ENCODE results near the gene ZNF205.
"Not testable (repeated sequence)": the region's sequence is repeated elsewhere in the genome, so short reads cannot be mapped to it uniquely, and the experiment has no call there.

ZNF205 gene

DNA sequence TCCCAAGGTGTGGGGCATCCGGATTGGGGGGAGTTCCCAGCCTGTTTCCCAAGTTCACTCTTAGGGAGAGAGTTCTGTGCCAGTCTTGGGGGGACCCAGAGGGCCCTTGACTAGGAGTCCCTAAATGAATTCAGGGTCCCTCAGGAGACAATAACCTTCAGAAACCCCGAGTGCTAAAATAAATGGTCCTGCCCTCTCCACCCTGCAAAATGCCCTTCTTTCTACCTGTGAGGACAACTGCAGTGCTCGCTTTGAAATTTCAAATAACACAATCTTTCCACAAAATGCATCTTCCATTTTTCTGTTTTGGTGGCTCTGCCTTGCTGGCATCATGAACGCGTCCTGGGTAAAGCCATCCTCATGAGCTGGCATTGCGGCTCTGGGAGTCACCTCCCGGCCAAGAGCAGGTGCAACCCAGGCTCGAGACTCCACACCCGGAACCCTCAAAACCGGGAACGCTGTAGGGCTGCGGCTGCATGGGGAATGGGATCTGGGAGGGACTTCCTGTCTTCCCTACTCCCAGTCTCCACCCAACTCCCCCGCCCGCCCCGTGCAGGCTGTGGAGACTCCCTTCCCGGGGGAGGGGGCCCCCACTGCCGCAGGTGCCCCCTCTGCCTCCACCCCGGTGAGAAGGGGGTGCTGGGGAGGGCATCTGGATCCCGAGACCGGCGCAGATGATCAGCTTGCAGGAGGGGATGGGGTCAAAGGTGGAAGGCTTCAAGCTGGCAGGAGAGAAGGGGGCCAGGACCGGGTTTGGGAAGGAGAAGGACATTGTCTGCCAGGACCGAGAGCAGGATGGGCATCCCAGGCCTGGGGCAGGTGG is at the start of gene ZNF205:
ZNF205 (plus strand) TSS at position 529 of the 823 bp plus-strand sequence. CDS start 845 bp downstream, outside the sequence.
- in situ Hi-C loops (cut with MboI; ENCODE audit: low sequenced_read_pairs), result no loop called here

DNA sequence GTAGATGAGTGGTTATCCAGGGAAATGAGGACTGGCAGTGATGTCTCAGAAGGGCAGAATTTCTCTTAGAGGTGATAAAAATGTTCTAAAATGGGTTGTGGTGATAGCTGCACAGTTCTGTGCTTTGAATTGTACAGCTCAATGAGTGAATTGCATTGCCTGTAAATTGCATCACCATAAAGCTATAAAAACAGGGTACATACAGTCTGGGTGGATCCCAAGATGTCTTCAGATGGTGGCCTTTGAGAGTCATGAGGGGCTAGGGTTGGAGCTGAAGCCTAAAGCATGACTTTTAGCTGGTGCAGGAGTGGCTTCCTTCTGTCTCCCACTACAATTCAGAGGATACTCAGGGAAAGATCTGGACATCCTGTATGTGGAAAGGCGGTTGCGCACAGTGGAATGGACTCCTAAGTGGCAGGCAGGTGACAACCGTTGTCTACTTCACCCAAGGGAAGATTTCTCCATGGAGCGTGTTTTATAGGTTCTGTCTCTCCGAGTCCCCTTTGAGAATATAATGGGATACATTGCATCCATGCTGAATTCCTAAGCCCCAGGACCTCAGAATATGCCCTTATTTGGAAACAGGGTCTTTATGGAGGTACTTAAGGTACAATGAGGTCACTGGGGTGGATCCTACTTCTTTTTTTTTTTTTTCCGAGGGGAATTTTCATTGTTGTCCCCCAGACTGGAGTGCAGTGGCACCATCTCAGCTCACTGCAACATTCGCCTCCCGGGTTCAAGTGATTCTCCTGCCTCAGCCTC is 48.6 kb upstream of the ZNF205 start:
- in situ Hi-C loops (cut with MboI; ENCODE audit: low sequenced_read_pairs), result no loop called here

- in situ Hi-C loops (cut with MboI; ENCODE audit: low sequenced_read_pairs), result no loop called here
Measured at GRCh38 chr16:3065069-3065741, 47.2 kb upstream of the ZNF205 start, which contains the start of gene IL32. Gene IL32 (plus strand): TSS chr16:3065640. CDS start chr16:3065812, 172 bp downstream.

GRCh38 chr16:3065742-3066439 is 46.5 kb upstream of the ZNF205 start:
- in situ Hi-C loops (cut with MboI; ENCODE audit: low sequenced_read_pairs), result no loop called here

GRCh38 chr16:3066440-3066748 is 46.0 kb upstream of the ZNF205 start:
- in situ Hi-C loops (cut with MboI; ENCODE audit: low sequenced_read_pairs), result no loop called here

- in situ Hi-C loops (cut with MboI; ENCODE audit: low sequenced_read_pairs), result no loop called here
Measured at GRCh38 chr16:3068487-3068886, 43.9 kb upstream of the ZNF205 start.

- in situ Hi-C loops (cut with MboI; ENCODE audit: low sequenced_read_pairs), result not testable (repeated sequence)
Measured at GRCh38 chr16:3069146-3069545, 43.2 kb upstream of the ZNF205 start.

DNA sequence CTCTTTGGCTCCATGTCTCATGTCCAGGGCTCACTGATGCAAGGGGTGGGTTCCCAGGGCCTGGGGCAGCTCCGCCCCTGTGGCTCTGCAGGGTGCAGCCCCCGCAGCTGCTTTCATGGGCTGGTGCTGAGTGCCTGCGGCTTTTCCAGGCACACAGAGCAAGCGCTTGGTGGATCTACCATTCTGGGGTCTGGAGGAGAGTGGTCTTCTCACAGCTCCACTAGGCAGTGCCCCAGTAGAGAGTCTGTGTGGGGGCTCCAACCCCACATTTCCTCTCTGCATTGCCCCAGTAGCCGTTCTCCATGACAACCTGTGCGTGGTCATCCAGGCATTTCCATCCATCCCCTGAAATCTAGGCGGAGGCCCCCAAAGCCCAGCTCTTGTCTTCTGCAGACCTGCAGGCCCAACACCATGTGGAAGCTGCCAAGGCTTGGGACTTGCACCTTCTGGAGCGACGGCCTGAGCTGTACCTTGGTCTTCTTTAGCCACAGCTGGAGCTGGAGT is 41.7 kb upstream of the ZNF205 start:
- in situ Hi-C loops (cut with MboI; ENCODE audit: low sequenced_read_pairs), result no loop called here

- in situ Hi-C loops (cut with MboI; ENCODE audit: low sequenced_read_pairs), result no loop called here
Measured at GRCh38 chr16:3071655-3072054, 40.7 kb upstream of the ZNF205 start.

GRCh38 chr16:3072148-3072547 is 40.2 kb upstream of the ZNF205 start:
- in situ Hi-C loops (cut with MboI; ENCODE audit: low sequenced_read_pairs), result not testable (repeated sequence)

GRCh38 chr16:3072576-3073263 is 39.7 kb upstream of the ZNF205 start:
- in situ Hi-C loops (cut with MboI; ENCODE audit: low sequenced_read_pairs), result not testable (repeated sequence)

DNA sequence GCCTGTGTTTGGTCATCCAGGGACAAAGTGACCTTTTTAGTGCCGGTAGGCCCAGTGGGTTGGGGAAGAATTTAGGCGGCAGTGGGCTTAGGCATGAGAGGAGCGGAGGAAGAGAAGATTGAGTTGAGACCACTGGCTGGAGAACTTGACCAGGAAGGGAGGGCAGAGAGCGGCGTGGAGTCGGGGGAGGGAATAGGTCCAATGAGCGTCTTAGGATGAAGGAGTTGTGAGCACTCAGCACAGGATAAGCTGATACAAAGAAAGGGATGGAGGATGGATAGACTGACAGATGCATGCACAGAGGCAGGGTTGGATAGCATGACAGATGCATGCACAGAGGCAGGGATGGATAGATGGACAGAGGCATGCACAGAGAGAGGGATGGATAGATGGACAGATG is 38.9 kb upstream of the ZNF205 start:
- in situ Hi-C loops (cut with MboI; ENCODE audit: low sequenced_read_pairs), result no loop called here

- in situ Hi-C loops (cut with MboI; ENCODE audit: low sequenced_read_pairs), result no loop called here
Measured at GRCh38 chr16:3074860-3075522, 37.4 kb upstream of the ZNF205 start.

DNA sequence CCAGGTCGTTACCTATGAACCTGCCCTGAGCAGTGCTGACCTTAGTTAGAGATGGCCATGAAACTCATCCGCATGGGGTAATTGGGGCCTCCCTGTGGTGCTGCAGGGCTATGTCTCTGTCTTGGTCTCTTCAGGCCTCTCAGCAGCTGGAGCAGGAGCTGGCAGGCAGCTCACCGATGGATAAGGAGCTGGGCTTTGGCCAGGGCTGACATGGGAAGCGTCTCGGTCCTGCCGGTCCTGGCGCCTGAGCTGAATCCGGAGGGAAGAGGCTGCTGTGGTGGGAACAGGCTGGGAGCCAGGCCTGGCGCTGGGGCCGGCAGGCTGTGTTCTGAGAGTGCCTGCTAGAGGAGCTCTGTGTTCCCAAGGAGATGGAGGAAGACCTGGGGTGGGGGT is 36.9 kb upstream of the ZNF205 start:
- in situ Hi-C loops (cut with MboI; ENCODE audit: low sequenced_read_pairs), result no loop called here

- in situ Hi-C loops (cut with MboI; ENCODE audit: low sequenced_read_pairs), result not testable (repeated sequence)
Measured at GRCh38 chr16:3075946-3076345, 36.4 kb upstream of the ZNF205 start.

DNA sequence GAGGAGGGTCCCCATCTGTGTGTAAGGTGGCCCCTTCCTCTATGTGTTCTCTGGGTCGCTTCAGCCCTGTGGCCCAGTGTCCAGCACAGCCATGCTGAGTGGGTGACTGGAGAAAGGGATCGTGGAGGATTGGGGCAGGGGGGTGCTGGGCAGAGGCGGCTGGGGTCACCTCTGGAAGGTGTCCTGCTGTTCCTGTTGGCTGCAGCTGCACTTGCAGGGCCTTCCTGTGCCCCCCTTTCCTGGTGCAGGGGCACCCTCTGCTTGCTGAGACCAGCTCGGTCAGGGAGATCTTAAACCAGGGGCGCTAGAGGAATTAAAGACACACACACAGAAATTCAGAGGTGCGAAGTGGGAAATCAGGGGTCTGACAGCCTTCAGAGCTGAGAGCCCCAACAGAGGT is 35.8 kb upstream of the ZNF205 start:
- in situ Hi-C loops (cut with MboI; ENCODE audit: low sequenced_read_pairs), result no loop called here

- in situ Hi-C loops (cut with MboI; ENCODE audit: low sequenced_read_pairs), result no loop called here
Measured at GRCh38 chr16:3080024-3080423, 32.4 kb upstream of the ZNF205 start.

- in situ Hi-C loops (cut with MboI; ENCODE audit: low sequenced_read_pairs), result not testable (repeated sequence)
Measured at GRCh38 chr16:3081957-3082356, 30.4 kb upstream of the ZNF205 start.

- in situ Hi-C loops (cut with MboI; ENCODE audit: low sequenced_read_pairs), result not testable (repeated sequence)
Measured at GRCh38 chr16:3083408-3083807, 29.0 kb upstream of the ZNF205 start.

DNA sequence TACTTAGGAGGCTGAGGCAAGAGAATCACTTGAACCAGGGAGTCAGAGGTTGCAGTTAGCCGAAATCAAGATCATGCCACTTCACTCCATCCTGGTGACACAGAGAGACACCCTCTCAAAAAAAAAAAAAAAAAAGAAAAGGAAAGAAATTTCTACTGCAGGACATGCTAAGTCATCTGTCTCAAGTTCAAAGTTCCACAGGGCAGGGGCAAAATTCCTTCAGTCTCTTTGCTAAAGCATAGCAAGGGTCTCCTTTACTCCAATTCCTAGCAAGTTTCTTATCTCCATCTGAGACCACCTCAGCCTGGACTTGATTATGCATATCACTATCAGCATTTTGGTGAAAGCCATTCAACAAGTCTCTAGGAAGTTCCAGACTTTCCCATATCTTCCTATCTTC is 27.9 kb upstream of the ZNF205 start:
- in situ Hi-C loops (cut with MboI; ENCODE audit: low sequenced_read_pairs), result no loop called here
